KMS-11 (cell line): Measurements from ENCODE around the gene SIRT2.
A peak's percentile ranks its signal among the peaks of the same experiment; 100 is the strongest.

Experiments
- H2AFZ ChIP-seq: fragments of 200-600 bp; sonication (generic); 2 replicates; pipeline ENCODE4 v1.6.1; 2016; ENCODE audit warnings: antibody characterized with exemption, mixed run types, low read depth
- H3K27ac ChIP-seq: fragments of 200-600 bp; sonication (generic); 2 replicates; pipeline ENCODE4 v1.6.1; 2016; ENCODE audit warnings: mild to moderate bottlenecking, mixed run types
- H3K27me3 ChIP-seq: fragments of 200-600 bp; sonication (generic); 2 replicates; pipeline ENCODE4 v1.6.1; 2017; ENCODE audit warnings: mild to moderate bottlenecking, low read depth, mixed run types, moderate library complexity; ENCODE audit not compliant: insufficient read depth
- H3K36me3 ChIP-seq: fragments of 200-600 bp; sonication (generic); 2 replicates; pipeline ENCODE4 v1.6.1; 2017; ENCODE audit warnings: mild to moderate bottlenecking, mixed run types; ENCODE audit not compliant: insufficient read depth
- H3K4me1 ChIP-seq: fragments of 200-600 bp; sonication (generic); 2 replicates; pipeline ENCODE4 v1.6.1; 2016; ENCODE audit warnings: mild to moderate bottlenecking, low read depth, mixed run types; ENCODE audit not compliant: poor library complexity, severe bottlenecking
- H3K4me2 ChIP-seq: fragments of 200-600 bp; sonication (generic); 2 replicates; pipeline ENCODE4 v1.7.0; 2016; ENCODE audit warnings: mild to moderate bottlenecking, mixed run types
- H3K4me3 ChIP-seq: fragments of 200-600 bp; sonication (generic); IDR thresholded peaks from 2 replicates; pipeline ENCODE4 v1.6.1; 2017; ENCODE audit warnings: low read depth, low read length, mixed read lengths; ENCODE audit not compliant: insufficient read depth
- H3K79me2 ChIP-seq: fragments of 200-600 bp; sonication (generic); 2 replicates; pipeline ENCODE4 v1.6.1; 2016; ENCODE audit warnings: low read depth, mixed run types; ENCODE audit not compliant: insufficient read depth
- H3K9ac ChIP-seq: fragments of 200-600 bp; sonication (generic); 2 replicates; pipeline ENCODE4 v1.6.1; 2016; ENCODE audit warnings: mild to moderate bottlenecking, mixed run types
- H4K20me1 ChIP-seq: fragments of 200-600 bp; sonication (generic); 2 replicates; pipeline ENCODE4 v1.6.1; 2016; ENCODE audit warnings: mild to moderate bottlenecking, mixed run types; ENCODE audit not compliant: insufficient read depth
- TF ChIP-seq, protein P1 (sequence below): fragments of 200-600 bp; sonication (generic); conservative IDR thresholded peaks from 2 replicates; pipeline ENCODE4 v1.6.1; 2017; ENCODE audit warnings: low read depth, mild to moderate bottlenecking, antibody characterized with exemption, low read length, moderate library complexity, mixed read lengths

Gene SIRT2

DNA sequence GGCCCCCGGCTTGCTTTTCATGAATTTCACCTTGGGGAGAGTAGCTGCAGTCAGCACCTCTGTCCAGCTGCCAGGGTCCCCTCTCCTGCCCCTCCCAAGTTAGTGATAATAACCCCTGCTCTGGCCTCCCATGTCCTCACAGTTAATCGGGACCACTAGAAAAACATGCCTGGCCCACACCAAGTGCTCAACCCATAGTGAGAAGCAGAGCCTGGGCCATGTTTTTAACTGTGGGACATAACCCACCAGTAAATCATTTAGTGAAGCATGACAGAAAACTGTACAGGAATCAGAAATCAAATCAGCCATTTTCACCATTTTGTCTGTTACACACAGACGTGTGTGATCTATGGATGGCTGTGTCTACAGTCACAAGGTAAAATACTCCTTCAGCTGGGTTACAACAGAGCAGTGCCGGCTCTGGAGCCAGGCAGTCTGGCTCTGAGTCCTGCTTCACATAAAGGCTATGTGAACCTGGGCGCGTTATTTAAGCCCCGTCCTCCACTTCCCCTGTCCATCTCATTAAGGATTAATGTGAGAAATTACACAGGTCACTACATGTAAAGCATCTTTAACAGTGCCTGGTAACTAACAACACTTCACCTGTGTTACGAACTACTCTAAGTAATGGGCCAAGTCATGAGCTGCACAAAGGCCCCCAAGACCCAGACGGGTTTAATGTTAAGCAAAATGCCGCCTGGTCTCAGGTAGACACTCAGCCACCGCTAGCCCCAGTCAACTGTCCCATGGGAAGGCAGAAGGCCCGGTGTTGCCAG lies 60.2 kb downstream of the SIRT2 start:
- Histone ChIP-seq H3K79me2 (peaks cover 27% of the 10 kb centered on the region; the same call in 1 of the 2 replicates), H4K20me1 (no peaks in the 10 kb centered on the region), H3K4me2 (no peak overlapping the region), H3K9ac (no peak overlapping the region), H3K36me3 (peaks cover 35% of the 10 kb centered on the region; the same call in 1 of the 2 replicates), H3K4me1 (no peaks in the 10 kb centered on the region), H3K27me3 (no peaks in the 10 kb centered on the region; the same call in 1 of the 2 replicates), H3K4me3 (no peak overlapping the region), H2AFZ (no peak overlapping the region), H3K27ac (0 out of 2 replicates have a peak overlapping the region, but pooled peaks have one; percentile 6)
- TF ChIP-seq, protein P1, sequence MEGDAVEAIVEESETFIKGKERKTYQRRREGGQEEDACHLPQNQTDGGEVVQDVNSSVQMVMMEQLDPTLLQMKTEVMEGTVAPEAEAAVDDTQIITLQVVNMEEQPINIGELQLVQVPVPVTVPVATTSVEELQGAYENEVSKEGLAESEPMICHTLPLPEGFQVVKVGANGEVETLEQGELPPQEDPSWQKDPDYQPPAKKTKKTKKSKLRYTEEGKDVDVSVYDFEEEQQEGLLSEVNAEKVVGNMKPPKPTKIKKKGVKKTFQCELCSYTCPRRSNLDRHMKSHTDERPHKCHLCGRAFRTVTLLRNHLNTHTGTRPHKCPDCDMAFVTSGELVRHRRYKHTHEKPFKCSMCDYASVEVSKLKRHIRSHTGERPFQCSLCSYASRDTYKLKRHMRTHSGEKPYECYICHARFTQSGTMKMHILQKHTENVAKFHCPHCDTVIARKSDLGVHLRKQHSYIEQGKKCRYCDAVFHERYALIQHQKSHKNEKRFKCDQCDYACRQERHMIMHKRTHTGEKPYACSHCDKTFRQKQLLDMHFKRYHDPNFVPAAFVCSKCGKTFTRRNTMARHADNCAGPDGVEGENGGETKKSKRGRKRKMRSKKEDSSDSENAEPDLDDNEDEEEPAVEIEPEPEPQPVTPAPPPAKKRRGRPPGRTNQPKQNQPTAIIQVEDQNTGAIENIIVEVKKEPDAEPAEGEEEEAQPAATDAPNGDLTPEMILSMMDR = no peak

DNA sequence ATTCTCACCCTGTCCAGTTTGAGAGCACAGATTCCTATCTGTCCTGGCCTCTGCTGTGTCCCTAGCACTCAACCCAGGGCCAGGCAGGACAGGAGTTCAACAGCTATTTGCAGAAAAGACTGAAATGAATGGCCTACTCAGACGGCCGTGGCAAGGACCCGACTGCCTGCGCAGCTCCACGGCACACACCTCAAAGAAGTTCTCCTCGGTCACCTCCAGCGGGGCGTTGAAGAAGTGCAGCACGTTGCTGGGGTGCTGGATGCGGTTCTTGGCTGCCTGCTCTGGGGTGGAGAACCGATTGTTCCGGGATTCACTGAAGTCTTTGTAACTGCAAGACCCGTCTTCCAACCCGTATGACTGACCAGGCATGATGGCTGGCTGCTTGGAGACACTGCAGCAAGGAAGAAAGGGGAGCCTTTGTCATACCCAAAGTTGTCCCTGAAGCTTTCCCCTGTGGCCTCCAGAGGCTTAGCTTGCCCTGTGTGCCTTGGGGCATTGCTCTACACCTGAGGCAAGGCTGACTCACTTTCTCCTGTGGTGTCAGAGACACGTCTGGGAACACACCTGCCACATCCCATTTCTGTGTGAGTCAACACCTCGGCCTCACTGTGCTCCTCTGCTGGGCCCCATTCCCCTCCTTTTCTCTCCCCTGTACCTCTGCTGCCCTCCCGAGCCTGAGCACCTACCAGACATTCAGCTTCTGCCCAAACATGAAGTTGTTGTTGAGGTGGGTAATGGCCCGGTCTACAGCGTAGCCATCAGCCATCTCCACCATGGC lies 61.0 kb downstream of the SIRT2 start:
- Histone ChIP-seq H4K20me1 (no peaks in the 10 kb centered on the region), H3K27me3 (no peaks in the 10 kb centered on the region; the same call in 1 of the 2 replicates), H2AFZ (no peak overlapping the region), H3K79me2 (peaks cover 19% of the 10 kb centered on the region; the same call in 1 of the 2 replicates), H3K4me1 (peaks cover 2% of the 10 kb centered on the region), H3K9ac (no peak overlapping the region), H3K4me2 (no peak overlapping the region), H3K36me3 (peaks cover 28% of the 10 kb centered on the region; the same call in 1 of the 2 replicates), H3K27ac (0 out of 2 replicates have a peak overlapping the region, but pooled peaks have one; percentile 6), H3K4me3 (no peak overlapping the region)
- TF ChIP-seq, protein P1 = no peak

DNA sequence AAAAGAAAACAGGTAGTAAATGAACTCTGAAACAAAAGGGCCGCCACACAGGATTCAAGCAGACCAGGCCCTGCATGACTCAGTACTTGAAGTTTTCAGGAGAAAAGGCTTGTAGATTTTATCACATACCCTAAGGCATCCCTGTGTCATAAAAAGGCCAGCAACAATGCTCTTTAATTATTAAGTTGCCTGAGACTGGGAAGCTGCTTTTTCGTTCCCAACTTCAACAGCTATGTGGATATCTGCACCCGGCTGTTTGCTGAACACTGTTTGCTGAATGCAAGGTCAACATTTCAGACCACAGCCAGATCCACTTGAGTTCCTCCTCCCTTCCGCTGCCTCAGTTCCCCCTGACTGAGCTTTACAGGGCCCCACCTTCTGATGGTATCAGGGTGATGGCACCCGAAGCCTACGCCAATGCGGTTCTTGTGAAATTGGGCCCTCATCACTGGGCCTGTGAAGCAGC lies 61.7 kb downstream of the SIRT2 start:
- H3K9ac ChIP-seq = no peak overlapping the region
- H2AFZ ChIP-seq = no peak overlapping the region
- H3K4me2 ChIP-seq = no peak overlapping the region
- TF ChIP-seq, protein P1 = no peak
- H3K4me3 ChIP-seq = no peak overlapping the region
- H3K36me3 ChIP-seq = peaks cover 22% of the 10 kb centered on the region; the same call in 1 of the 2 replicates
- H3K4me1 ChIP-seq = peaks cover 9% of the 10 kb centered on the region
- H3K79me2 ChIP-seq = peaks cover 12% of the 10 kb centered on the region; the same call in 1 of the 2 replicates
- no peak overlapping the region; the same call in 1 of the 2 replicates for H3K27ac ChIP-seq
- H4K20me1 ChIP-seq = no peaks in the 10 kb centered on the region
- H3K27me3 ChIP-seq = no peaks in the 10 kb centered on the region; the same call in 1 of the 2 replicates

DNA sequence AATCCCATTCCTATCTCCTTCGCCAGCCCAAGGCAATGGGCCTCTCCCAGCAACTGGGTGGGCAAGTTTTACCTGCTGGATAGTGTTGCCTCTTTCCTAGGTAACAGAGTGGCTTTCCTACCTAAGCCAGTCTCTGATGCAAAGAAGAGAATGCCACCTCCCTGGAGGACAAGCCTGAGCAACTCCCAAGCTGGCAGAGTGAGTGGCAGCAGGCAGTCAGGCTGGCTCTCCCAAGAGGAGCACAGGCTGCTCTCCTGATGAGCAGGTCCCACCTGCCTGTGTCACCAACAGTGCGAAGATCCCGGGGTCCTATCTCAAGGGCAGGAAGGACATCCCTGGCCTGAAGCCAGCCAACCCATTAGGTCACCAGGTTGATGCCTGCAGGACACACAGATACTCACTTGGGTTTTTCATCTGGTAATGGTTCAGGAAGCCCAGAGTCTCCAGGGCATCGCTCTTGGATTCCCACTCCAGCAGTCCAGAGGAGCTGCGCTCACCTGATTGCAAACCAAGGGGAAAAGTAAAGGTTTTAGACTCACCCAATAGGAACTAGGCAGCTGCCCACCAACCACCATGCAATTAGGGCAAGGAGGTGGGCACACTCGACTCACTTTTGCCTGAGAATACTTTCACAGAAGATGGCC lies 62.3 kb downstream of the SIRT2 start:
- no peaks in the 10 kb centered on the region for H4K20me1 ChIP-seq
- H3K36me3 ChIP-seq = peaks cover 16% of the 10 kb centered on the region; the same call in 1 of the 2 replicates

More for the DNA sequence above, 62.3 kb downstream of the SIRT2 start:
- Histone ChIP-seq H3K79me2 (peaks cover 8% of the 10 kb centered on the region; the same call in 1 of the 2 replicates), H3K4me3 (no peak overlapping the region), H2AFZ (no peak overlapping the region), H3K4me2 (no peak overlapping the region), H3K9ac (no peak overlapping the region), H3K27me3 (no peaks in the 10 kb centered on the region; the same call in 1 of the 2 replicates), H3K4me1 (peaks cover 15% of the 10 kb centered on the region), H3K27ac (no peak overlapping the region; the same call in 1 of the 2 replicates)
- TF ChIP-seq, protein P1 = no peak
